GM12878 (cell line): Measurements from ENCODE around the gene KHNYN. TPM values are rescaled to one million over a fixed set of nuclear protein-coding genes. Genes with fewer than 3 reads are reported as not detected.

Experiments used
- ATAC-seq: fragments of 200-7000 bp; cut with Tn5 transposase; 3 replicates; pipeline ENCODE4 v1.9.1; 2020; ENCODE audit warnings: mild to moderate bottlenecking, moderate library complexity
- BruUV-seq: library from RNA; stranded (reverse); fragments of 400-500 nt; replicated peaks from 2 replicates; lab custom pipeline; 2021; lab: Mats Ljungman, UMichigan
- CTCF ChIA-PET: fragments of 300-600 bp; sonication (Branson Sonifier 250); formaldehyde crosslinking; extraction: SDS; loops from one replicate; lab custom pipeline; 2021; ENCODE audit warnings: inconsistent platforms; lab: Yijun Ruan, JAX
- POLR2A ChIA-PET: fragments of 350-600 bp; formaldehyde crosslinking; extraction: SDS; loops from one replicate; lab custom pipeline; 2021; ENCODE audit warnings: inconsistent platforms; lab: Charles Lee
- RAD21 ChIA-PET: fragments of 300-600 bp; sonication (Branson Sonifier 250); formaldehyde crosslinking; loops from one replicate; lab custom pipeline; 2023; ENCODE audit warnings: antibody characterized with exemption; ENCODE audit not compliant: unreplicated experiment; lab: Charles Lee
- SMC1A ChIA-PET: fragments of 300-600 bp; sonication (Branson Sonifier 250); formaldehyde crosslinking; loops from one replicate; lab custom pipeline; 2023; ENCODE audit not compliant: unreplicated experiment, uncharacterized antibody; lab: Charles Lee
- DNase-seq: peaks from one replicate; pipeline ENCODE4 v3.0.0-alpha.2; 2011; ENCODE audit warnings: low read depth, low spot score
- FAIRE-seq: peaks from 3 replicates; lab custom pipeline; 2011; peaks lifted over from hg19 to GRCh38; lab: Jason Lieb, UNC
- H2AFZ ChIP-seq: 2 replicates; pipeline ENCODE4 v1.6.0; 2011; ENCODE audit warnings: low read depth, low read length, control low read depth; ENCODE audit not compliant: control insufficient read depth
- H3K27ac ChIP-seq: 2 replicates; pipeline ENCODE4 v1.5.1; 2011; ENCODE audit warnings: control low read depth; ENCODE audit not compliant: control insufficient read depth, insufficient read depth
- H3K27me3 ChIP-seq, 2 experiments: replicated peaks in 1 of 2; 2 replicates each; pipeline versions ENCODE4 v1.6.0 to v1.6.1; 2011; ENCODE audit warnings: low read length in 1 of 2; ENCODE audit not compliant: control insufficient read depth in 2 of 2, insufficient read depth in 2 of 2
- H3K36me3 ChIP-seq, 2 experiments: 2 replicates each; pipeline ENCODE4 v1.5.1; 2011; ENCODE audit warnings: low read length in 1 of 2; ENCODE audit not compliant: control insufficient read depth in 2 of 2, insufficient read depth in 2 of 2
- H3K4me1 ChIP-seq: 2 replicates; pipeline ENCODE4 v1.6.1; 2011; ENCODE audit warnings: mild to moderate bottlenecking, low read length, moderate library complexity, mixed read lengths; ENCODE audit not compliant: control insufficient read depth, insufficient read depth
- H3K4me2 ChIP-seq: 2 replicates; pipeline ENCODE4 v1.6.0; 2011; ENCODE audit warnings: control low read depth; ENCODE audit not compliant: control insufficient read depth, insufficient read depth
- H3K4me3 ChIP-seq: fragments of 200-600 bp; sonication (generic); 2 replicates; pipeline ENCODE4 v1.5.1; 2016
- H3K79me2 ChIP-seq: 2 replicates; pipeline ENCODE4 v1.6.0; 2011; ENCODE audit warnings: low read length; ENCODE audit not compliant: control insufficient read depth, insufficient read depth
- H3K9ac ChIP-seq: 2 replicates; pipeline ENCODE4 v1.8.0; 2011; ENCODE audit warnings: low read length, control low read depth, mixed read lengths; ENCODE audit not compliant: control insufficient read depth, insufficient read depth
- H3K9me3 ChIP-seq: replicated peaks from 3 replicates; pipeline ENCODE4 v1.5.1; 2011; ENCODE audit warnings: mild to moderate bottlenecking, low read length; ENCODE audit not compliant: control insufficient read depth, insufficient read depth
- H4K20me1 ChIP-seq: 2 replicates; pipeline ENCODE4 v1.6.0; 2011; ENCODE audit not compliant: control insufficient read depth, insufficient read depth
- CBX3 ChIP-seq: fragments of 200-600 bp; sonication (generic); IDR thresholded peaks from 2 replicates; pipeline ENCODE4 v1.6.1; 2016; ENCODE audit warnings: low read depth, borderline replicate concordance
- CHD4 ChIP-seq: fragments of 200-600 bp; sonication (generic); IDR thresholded peaks from 2 replicates; pipeline ENCODE4 v1.6.1; 2016; ENCODE audit warnings: mild to moderate bottlenecking
- E2F4 ChIP-seq: IDR thresholded peaks from 2 replicates; pipeline ENCODE4 v1.6.1; 2012; ENCODE audit warnings: low read depth, low read length, improper control_type of control experiment
- ESRRA ChIP-seq: IDR thresholded peaks from 2 replicates; pipeline ENCODE4 v1.6.1; 2012; ENCODE audit warnings: mild to moderate bottlenecking, low read length, improper control_type of control experiment
- FOS ChIP-seq: IDR thresholded peaks from 3 replicates; pipeline ENCODE4 v1.6.1; 2011; ENCODE audit warnings: borderline replicate concordance; ENCODE audit not compliant: insufficient read length; ENCODE audit errors: extremely low read depth
- MTA2 ChIP-seq: fragments of 450-650 bp; IDR thresholded peaks from 2 replicates; pipeline ENCODE4 v1.6.1; 2016; ENCODE audit warnings: low read depth, mild to moderate bottlenecking, moderate library complexity
- MXI1 ChIP-seq: fragments of 150-350 bp; IDR thresholded peaks from 2 replicates; pipeline ENCODE4 v1.6.1; 2011; ENCODE audit warnings: low read depth, mild to moderate bottlenecking, inconsistent platforms, low read length, improper control_type of control experiment
- NR2F1 ChIP-seq: fragments of 450-650 bp; conservative IDR thresholded peaks from 2 replicates; pipeline ENCODE4 v1.6.1; 2017; ENCODE audit warnings: mild to moderate bottlenecking
- POLR2AphosphoS2 ChIP-seq: IDR thresholded peaks from 2 replicates; pipeline ENCODE4 v1.6.1; 2011; ENCODE audit warnings: low read depth, mild to moderate bottlenecking, low read length, improper control_type of control experiment, moderate library complexity
- RAD21 ChIP-seq: IDR thresholded peaks from 2 replicates; pipeline ENCODE4 v1.6.1; 2011; ENCODE audit warnings: mild to moderate bottlenecking, low read depth, low read length, moderate library complexity; ENCODE audit not compliant: insufficient read depth
- RB1 ChIP-seq: fragments of 450-650 bp; formaldehyde crosslinking; IDR thresholded peaks from 2 replicates; pipeline ENCODE4 v1.6.1; 2017; ENCODE audit warnings: mild to moderate bottlenecking, borderline replicate concordance
- SMAD1 ChIP-seq: fragments of 450-650 bp; IDR thresholded peaks from 2 replicates; pipeline ENCODE4 v1.6.1; 2018; ENCODE audit warnings: mild to moderate bottlenecking, low read depth; ENCODE audit not compliant: partially characterized antibody
- SPI1 ChIP-seq: IDR thresholded peaks from 2 replicates; pipeline ENCODE4 v1.6.1; 2011; ENCODE audit warnings: low read depth, mild to moderate bottlenecking, low read length, moderate library complexity, borderline replicate concordance; ENCODE audit not compliant: insufficient read depth
- STAT1 ChIP-seq: fragments of 450-650 bp; conservative IDR thresholded peaks from 2 replicates; pipeline ENCODE4 v1.6.1; 2014; ENCODE audit warnings: antibody characterized with exemption, mild to moderate bottlenecking
- USF1 ChIP-seq: IDR thresholded peaks from 2 replicates; pipeline ENCODE4 v1.6.1; 2011; ENCODE audit warnings: borderline replicate concordance, low read depth, mild to moderate bottlenecking, moderate library complexity, mixed read lengths, low read length; ENCODE audit not compliant: insufficient read depth; ENCODE audit errors: extremely low read length
- ZBTB40 ChIP-seq: fragments of 450-650 bp; IDR thresholded peaks from 2 replicates; pipeline ENCODE4 v1.6.1; 2016; ENCODE audit warnings: mild to moderate bottlenecking, moderate library complexity, borderline replicate concordance
- ZNF274 ChIP-seq: IDR thresholded peaks from one replicate; pipeline ENCODE4 v1.8.0; 2011; ENCODE audit not compliant: insufficient read length, insufficient read depth
- WGBS: methylation state at CpG from one replicate; pipeline ENCODE4 v1.1.6; 2016; ENCODE audit warnings: low lambda C conversion rate; ENCODE audit not compliant: insufficient replicate concordance, insufficient coverage; ENCODE audit errors: missing lambda C conversion rate; 5-methylcytosine and 5-hydroxymethylcytosine counted together
- in situ Hi-C: fragments of 300-500 bp; cut with MboI; formaldehyde crosslinking; loops from 9 replicates; pipeline ENCODE4 v1.14.3; 2018; ENCODE audit warnings: mixed read lengths
- intact Hi-C: fragments of 100-400 bp; cut with micrococcal nuclease; formaldehyde crosslinking; loops from one replicate; pipeline ENCODE4 v1.14.2; 2022; ENCODE audit not compliant: unreplicated experiment
- polyA plus RNA-seq, 11 experiments: library from polyadenylated mRNA; depleted of rRNA in 4 of 11; unstranded in 6 of 11; stranded (reverse) in 5 of 11; fragments of >200 nt; fragmentation: Nextera tagmentation in 4 of 11; fragmentation: Illumina TruSeq in 1 of 11; extraction: Ambion mirVana in 4 of 11; extraction: Trizol in 1 of 11; gene quantifications; 1 replicate in 1 of 11; 2 replicates in 10 of 11; pipeline versions ENCODE4 v1.2.1 to v1.2.3, GENCODE V29; 2011 to 2016; ENCODE audit warnings: inconsistent platforms in 2 of 11, missing spikeins in 2 of 11, low read depth in 1 of 11
- total RNA-seq, 4 experiments: library from RNA; depleted of rRNA in 3 of 4; stranded (reverse); fragments of >200 nt in 3 of 4; fragmentation: Illumina TruSeq in 1 of 4; extraction: Trizol in 1 of 4; gene quantifications; 2 replicates each; pipeline versions ENCODE4 v1.2.1 to v1.2.3, GENCODE V29; 2013 to 2021

The KHNYN gene
- total and polyA plus RNA-seq, 10 of the 15 experiments (the other 5 are each of a cell fraction or from before 2014, with no cell fraction given), result 1.4 to 34.7 (median 21.5) TPM

- TF ChIP-seq ZBTB40 (no peak), FOS (no peak), ESRRA (no peak), CHD4 (no peak), CBX3 (no peak), RAD21 (no peak)
These were observed 44.2 kb upstream of the KHNYN start (continued) for GRCh38 chr14:24385524-24385923.

GRCh38 chr14:24387009-24387345 is 42.8 kb upstream of the KHNYN start:
- FAIRE-seq (no peak), DNase-seq (no peak), ATAC-seq (no peak)
- Histone ChIP-seq H3K4me1 (no peaks in the 10 kb centered on the region), H3K36me3 (no peaks in the 10 kb centered on the region), H3K9me3 (no peaks in the 10 kb centered on the region), H3K27ac (no peak overlapping the region), H3K9ac (no peak overlapping the region), H3K27me3 (no peaks in the 10 kb centered on the region; a peak in 2 of 4 replicates), H3K4me3 (no peak overlapping the region), H3K79me2 (no peaks in the 10 kb centered on the region), H3K4me2 (no peak overlapping the region), H4K20me1 (no peaks in the 10 kb centered on the region), H2AFZ (no peak overlapping the region)
- ChIA-PET SMC1A (no interaction called here), CTCF (interaction anchor here (1.5 kb wide), 1 partner anchor 25 kb away, joined by 6 read pairs; no protein-coding TSS in a partner anchor), RAD21 (no interaction called here), POLR2A (no interaction called here)
- 22% methylated on average over 2 of the region's 2 CpGs for WGBS
- no TSS peak for BruUV-seq
- intact Hi-C loops (no loop called here), in situ Hi-C loops (no loop called here)
- no peak for TF ChIP-seq SMAD1
- no peak for TF ChIP-seq RB1
- TF ChIP-seq MXI1, result no peak
- TF ChIP-seq POLR2AphosphoS2, result no peak
- TF ChIP-seq SPI1, result no peak
- no peak for TF ChIP-seq MTA2
- TF ChIP-seq NR2F1, result no peak
- no peak for TF ChIP-seq E2F4
- TF ChIP-seq USF1, result no peak
- TF ChIP-seq ZNF274, result no peak
- no peak for TF ChIP-seq STAT1
